Measurements from ENCODE around the gene ACSF2.

The ACSF2 gene

DNA sequence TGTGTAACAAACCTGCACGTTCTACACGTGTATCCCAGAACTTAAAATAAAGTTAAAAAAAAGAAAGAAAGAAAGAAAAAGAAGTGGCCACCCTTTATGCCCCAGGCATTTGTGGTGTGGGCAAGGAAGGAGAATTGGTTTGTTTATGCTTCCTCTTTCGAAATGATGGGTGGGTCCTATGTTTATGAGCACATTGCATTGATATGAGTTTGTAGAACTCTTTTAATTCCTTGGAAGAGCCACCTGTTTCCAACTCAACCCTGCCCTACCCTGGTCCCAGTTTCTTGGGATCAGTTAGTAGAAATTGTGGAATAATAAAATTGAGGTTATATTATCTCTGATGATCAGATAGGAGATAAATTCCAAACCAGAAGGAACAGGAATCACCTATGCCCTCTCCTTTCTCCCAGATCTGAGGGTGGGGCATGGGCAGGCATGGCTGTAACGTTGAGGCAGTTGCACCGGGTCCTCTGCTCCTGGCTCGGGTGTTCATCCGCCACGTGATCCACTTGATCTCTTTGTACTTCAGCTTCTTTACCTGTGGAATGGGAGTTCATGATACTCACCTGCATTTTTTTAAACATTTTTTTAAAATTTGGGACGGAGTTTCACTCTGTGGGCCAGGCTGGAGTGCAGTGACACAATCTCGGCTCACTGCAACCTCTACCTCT, 26.7 kb downstream of the ACSF2 start:
- no peaks in the 10 kb centered on the region for H3K27me3 Mint-ChIP-seq

DNA sequence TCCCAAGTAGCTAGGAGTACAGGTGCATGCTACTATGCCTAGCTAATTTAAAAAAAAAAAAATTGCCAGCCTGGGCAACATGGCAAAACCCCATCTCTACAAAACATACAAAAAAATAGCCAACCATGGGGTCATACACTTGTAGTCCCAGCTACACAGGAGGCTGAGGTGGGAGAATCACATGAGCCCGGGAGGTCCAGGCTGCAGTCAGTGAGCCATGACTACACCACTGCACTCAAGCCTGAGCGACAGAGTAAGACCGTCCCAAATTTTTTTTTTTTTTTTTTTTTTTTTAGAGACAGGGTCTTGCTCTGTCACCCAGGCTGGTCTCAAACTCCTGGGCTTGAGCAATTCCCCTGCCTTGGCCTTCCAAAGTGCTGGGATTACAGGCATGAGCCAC, 27.9 kb downstream of the ACSF2 start:
- DNase-seq (ENCODE audit: low spot score in 2 of 2) (no peak), ATAC-seq (replicated peaks; ENCODE audit: extremely low read depth, poor library complexity, severe bottlenecking) (no peak)
- no peaks in the 10 kb centered on the region for H3K9me3 Mint-ChIP-seq
- peaks cover 3% of the 10 kb centered on the region for H3K36me3 Mint-ChIP-seq (ENCODE audit: insufficient read depth)
- no peaks in the 10 kb centered on the region for H3K27me3 Mint-ChIP-seq
- no peak overlapping the region for H3K27ac Mint-ChIP-seq (ENCODE audit: low read depth)
- H3K4me1 Mint-ChIP-seq, result no peaks in the 10 kb centered on the region
- H3K4me3 Mint-ChIP-seq, result no peak overlapping the region

More for the DNA sequence above, 26.7 kb downstream of the ACSF2 start:
- Mint-ChIP-seq H3K36me3 (ENCODE audit: insufficient read depth) (peaks cover 3% of the 10 kb centered on the region), H3K9me3 (no peaks in the 10 kb centered on the region), H3K4me1 (no peaks in the 10 kb centered on the region), H3K4me3 (no peak overlapping the region), H3K27ac (ENCODE audit: low read depth) (no peak overlapping the region)
- DNase-seq (ENCODE audit: low spot score in 2 of 2) (no peak), ATAC-seq (replicated peaks; ENCODE audit: extremely low read depth, poor library complexity, severe bottlenecking) (no peak)

DNA sequence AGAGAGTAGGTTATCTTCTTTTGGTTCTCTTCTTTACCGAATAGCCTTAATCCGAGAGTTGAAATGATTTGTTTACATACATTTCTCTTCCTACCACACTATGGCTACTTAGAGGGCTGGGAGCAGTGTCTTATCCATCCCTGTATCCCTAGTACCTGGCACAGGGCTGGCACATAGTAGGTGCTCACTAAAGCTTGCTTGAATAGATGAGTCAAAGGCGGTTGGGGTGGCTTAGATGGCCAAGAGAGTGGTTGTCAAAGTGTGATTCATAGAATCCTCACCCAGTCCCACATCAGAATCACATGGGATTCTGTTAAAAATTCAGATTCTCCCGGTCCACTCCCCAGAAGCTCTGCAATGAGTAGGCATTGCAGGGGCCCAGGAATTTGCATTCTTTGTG, 31.6 kb downstream of the ACSF2 start:
- no peak for ATAC-seq (replicated peaks; ENCODE audit: extremely low read depth, poor library complexity, severe bottlenecking)
- DNase-seq (ENCODE audit: low spot score in 2 of 2), result no peak
- H3K27me3 Mint-ChIP-seq, result no peaks in the 10 kb centered on the region
- H3K9me3 Mint-ChIP-seq, result no peaks in the 10 kb centered on the region
- no peak overlapping the region for H3K4me3 Mint-ChIP-seq
- H3K36me3 Mint-ChIP-seq (ENCODE audit: insufficient read depth), result peaks cover 3% of the 10 kb centered on the region
- no peaks in the 10 kb centered on the region for H3K4me1 Mint-ChIP-seq
- no peak overlapping the region for H3K27ac Mint-ChIP-seq (ENCODE audit: low read depth)

DNA sequence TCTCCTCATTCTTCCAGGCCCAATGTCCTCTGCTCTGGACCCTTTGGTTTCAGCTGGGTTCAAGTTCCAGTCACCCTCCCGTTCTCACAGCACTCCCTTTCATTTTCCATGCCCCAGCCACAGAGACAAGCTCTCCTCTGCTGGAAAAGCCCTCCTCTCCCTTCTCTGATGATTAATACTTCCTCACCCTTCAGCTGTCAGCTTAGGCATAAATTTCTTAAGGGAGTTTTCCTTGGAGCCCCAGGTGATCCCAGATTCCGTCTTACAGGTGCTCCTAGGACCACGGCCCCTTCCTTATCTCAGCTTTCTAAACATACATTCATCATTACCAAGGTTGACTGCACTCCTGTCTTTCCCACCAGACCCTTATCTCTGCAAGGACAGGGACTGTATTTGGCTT, 32.3 kb downstream of the ACSF2 start:
- no peak overlapping the region for H3K27ac Mint-ChIP-seq (ENCODE audit: low read depth)
- peaks cover 3% of the 10 kb centered on the region for H3K36me3 Mint-ChIP-seq (ENCODE audit: insufficient read depth)
- no peak overlapping the region for H3K4me3 Mint-ChIP-seq
- H3K4me1 Mint-ChIP-seq, result no peaks in the 10 kb centered on the region
- ATAC-seq (replicated peaks; ENCODE audit: extremely low read depth, poor library complexity, severe bottlenecking) (no peak), DNase-seq (ENCODE audit: low spot score in 2 of 2) (no peak)
- H3K9me3 Mint-ChIP-seq, result no peaks in the 10 kb centered on the region
- H3K27me3 Mint-ChIP-seq, result no peaks in the 10 kb centered on the region

DNA sequence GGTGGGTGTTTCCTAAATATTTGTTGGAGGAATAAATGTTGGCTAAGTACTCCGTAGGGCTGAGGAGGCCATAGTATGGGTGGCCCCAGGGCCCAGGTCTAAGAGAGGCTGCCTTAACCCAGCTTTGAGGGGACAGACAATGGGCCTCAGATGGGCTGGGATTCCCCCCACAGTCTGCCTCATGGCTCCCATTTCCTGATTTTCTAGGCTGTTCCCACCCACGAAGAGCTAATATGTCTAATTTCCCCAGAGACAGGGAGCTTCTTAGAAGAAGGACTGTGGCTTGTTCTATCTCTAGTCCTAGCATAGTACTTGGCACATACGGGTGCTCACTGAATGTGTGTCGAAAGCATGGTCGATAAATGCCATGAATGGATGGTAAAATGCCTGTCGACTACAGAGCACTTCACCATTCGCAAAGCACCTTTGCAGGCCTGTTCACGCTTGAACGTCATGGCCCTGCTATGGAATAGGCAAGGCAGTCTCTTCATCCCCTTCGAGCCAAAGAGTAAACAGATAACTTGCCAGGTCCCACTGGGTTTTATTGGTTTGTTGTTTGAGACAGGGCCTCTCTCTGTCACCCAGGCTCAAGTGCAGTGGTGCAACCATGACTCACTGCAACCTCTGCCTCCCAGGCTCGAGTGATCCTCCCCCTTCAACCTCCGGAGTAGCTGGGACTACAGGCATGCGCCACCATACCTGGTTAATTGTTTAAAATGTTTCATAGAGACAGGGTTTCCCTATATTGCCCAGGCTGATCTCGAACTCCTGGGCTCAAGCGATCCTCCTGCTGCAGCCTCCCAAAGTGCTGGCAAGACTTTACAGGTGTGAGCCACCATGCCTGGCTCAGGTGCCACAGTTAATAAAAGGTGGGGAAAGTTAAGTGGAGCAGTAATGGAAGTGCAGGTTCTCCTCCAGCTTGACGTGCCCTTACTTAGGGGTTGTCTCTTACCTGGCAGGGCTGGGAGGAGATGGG, 33.0 kb downstream of the ACSF2 start:
- peaks cover 3% of the 10 kb centered on the region for H3K36me3 Mint-ChIP-seq (ENCODE audit: insufficient read depth)
- H3K9me3 Mint-ChIP-seq, result no peaks in the 10 kb centered on the region
- H3K4me1 Mint-ChIP-seq, result no peaks in the 10 kb centered on the region
- no peak for DNase-seq (ENCODE audit: low spot score in 2 of 2)
- no peaks in the 10 kb centered on the region for H3K27me3 Mint-ChIP-seq
- H3K4me3 Mint-ChIP-seq, result no peak overlapping the region
- H3K27ac Mint-ChIP-seq (ENCODE audit: low read depth), result no peak overlapping the region
- no peak for ATAC-seq (replicated peaks; ENCODE audit: extremely low read depth, poor library complexity, severe bottlenecking)

DNA sequence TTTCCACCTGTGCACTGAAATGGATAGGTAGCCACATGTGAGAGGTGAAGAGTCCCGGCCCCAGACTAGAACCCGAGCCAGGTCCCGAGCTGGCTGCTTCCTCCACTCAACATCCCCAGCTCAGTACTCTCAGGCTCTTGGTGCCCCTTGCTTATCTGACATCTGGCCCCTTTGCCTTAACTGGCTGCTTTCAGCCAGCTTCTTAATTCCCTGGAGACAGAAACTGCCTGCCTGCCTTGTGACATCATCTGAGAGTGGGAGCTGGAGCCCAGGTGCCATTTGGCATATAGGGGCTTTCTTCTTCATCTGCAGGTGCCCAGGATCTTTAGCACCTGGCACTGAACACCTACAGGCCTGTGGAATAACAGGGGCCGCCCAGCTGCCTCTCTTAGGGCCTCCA, 33.7 kb downstream of the ACSF2 start:
- ATAC-seq (replicated peaks; ENCODE audit: extremely low read depth, poor library complexity, severe bottlenecking), result no peak
- H3K4me3 Mint-ChIP-seq, result no peak overlapping the region
- no peak for DNase-seq (ENCODE audit: low spot score in 2 of 2)
- no peak overlapping the region for H3K27ac Mint-ChIP-seq (ENCODE audit: low read depth)
- peaks cover 3% of the 10 kb centered on the region for H3K36me3 Mint-ChIP-seq (ENCODE audit: insufficient read depth)
- H3K4me1 Mint-ChIP-seq, result no peaks in the 10 kb centered on the region
- no peaks in the 10 kb centered on the region for H3K9me3 Mint-ChIP-seq
- H3K27me3 Mint-ChIP-seq, result peaks cover under 1% of the 10 kb centered on the region

DNA sequence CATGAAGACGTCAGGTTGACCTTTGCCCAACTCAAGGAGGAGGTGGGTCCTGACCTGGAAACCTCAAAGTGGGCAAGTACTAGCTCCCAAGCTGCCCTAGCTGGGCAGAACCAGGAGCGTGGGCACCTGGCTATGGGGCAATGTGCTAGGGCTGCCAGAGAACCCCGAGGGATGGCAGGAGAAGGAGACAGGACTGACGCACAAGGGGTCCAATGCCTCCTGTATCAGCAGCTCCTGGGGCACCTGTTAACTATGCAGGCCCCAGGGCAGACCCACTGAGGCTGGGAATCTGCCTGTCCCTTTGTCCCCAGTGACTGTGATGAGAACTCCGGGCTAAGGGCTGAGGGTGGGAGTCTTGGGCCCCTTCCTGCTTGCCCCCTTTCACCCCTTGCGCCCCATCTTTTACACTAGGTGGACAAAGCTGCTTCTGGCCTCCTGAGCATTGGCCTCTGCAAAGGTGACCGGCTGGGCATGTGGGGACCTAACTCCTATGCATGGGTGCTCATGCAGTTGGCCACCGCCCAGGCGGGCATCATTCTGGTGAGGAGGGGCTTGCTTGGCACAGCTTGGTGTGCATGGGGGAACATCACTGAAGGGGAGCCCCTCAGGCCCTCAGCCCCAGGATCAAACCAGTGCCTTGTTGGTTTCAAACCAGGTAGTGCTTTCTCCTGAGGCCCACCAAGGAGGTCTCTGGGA, 35.0 kb downstream of the ACSF2 start:
- H3K27me3 Mint-ChIP-seq, result peaks cover 9% of the 10 kb centered on the region
- no peaks in the 10 kb centered on the region for H3K4me1 Mint-ChIP-seq
- no peak for ATAC-seq (replicated peaks; ENCODE audit: extremely low read depth, poor library complexity, severe bottlenecking)
- H3K4me3 Mint-ChIP-seq, result no peak overlapping the region
- no peak for DNase-seq (ENCODE audit: low spot score in 2 of 2)
- peaks cover 3% of the 10 kb centered on the region for H3K36me3 Mint-ChIP-seq (ENCODE audit: insufficient read depth)
- no peaks in the 10 kb centered on the region for H3K9me3 Mint-ChIP-seq
- H3K27ac Mint-ChIP-seq (ENCODE audit: low read depth), result no peak overlapping the region

DNA sequence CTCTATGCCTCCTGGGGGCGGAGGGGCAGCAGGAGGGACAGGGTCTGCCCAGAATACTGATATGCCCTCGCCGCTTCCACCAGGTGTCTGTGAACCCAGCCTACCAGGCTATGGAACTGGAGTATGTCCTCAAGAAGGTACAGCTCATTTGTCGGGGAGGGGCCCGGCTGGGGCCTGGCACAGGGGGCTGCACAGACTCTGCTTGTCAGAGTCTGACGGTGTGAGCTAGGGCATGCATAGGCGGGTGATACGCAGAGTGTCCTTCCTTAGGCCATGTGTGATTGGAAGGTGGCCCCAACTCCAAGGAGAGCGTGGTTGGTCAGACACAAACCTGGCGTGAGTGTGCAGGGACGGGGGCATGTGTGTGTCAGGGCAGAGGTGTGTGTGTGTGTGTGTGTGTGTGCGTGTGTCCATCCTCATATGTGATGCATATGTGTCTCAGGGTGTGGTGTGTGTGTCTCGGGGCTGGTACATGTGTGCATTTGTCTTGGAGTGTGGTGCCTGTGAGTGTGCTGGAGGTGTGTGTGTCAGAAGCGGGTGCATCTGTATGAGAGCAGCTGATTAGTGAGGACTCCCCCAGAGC, 35.6 kb downstream of the ACSF2 start:
- no peak overlapping the region for H3K4me3 Mint-ChIP-seq
- H3K4me1 Mint-ChIP-seq, result peaks cover 2% of the 10 kb centered on the region
- H3K27ac Mint-ChIP-seq (ENCODE audit: low read depth), result no peak overlapping the region
- DNase-seq (ENCODE audit: low spot score in 2 of 2), result no peak
- no peaks in the 10 kb centered on the region for H3K9me3 Mint-ChIP-seq
- ATAC-seq (replicated peaks; ENCODE audit: extremely low read depth, poor library complexity, severe bottlenecking), result no peak
- H3K27me3 Mint-ChIP-seq, result peaks cover 11% of the 10 kb centered on the region
- no peaks in the 10 kb centered on the region for H3K36me3 Mint-ChIP-seq (ENCODE audit: insufficient read depth)

DNA sequence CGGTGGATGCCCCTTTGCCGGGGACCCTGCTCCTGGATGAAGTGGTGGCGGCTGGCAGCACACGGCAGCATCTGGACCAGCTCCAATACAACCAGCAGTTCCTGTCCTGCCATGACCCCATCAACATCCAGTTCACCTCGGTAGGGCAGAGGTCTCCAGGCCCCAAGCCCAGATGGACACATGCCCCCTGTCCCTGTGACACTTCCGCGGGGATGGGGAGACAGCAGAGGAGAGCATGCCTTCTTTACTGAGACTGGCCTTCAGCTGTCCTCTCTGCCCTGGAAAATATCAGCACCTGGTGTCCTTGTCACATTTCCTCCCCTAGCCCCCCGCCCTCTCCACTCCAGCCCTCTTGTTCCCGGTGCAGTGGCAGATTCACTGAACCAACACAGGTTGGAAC, 36.4 kb downstream of the ACSF2 start:
- Mint-ChIP-seq H3K4me3 (no peak overlapping the region), H3K27me3 (peaks cover 19% of the 10 kb centered on the region), H3K36me3 (ENCODE audit: insufficient read depth) (no peaks in the 10 kb centered on the region), H3K4me1 (peaks cover 9% of the 10 kb centered on the region), H3K27ac (ENCODE audit: low read depth) (no peak overlapping the region), H3K9me3 (no peaks in the 10 kb centered on the region)
- no peak for ATAC-seq (replicated peaks; ENCODE audit: extremely low read depth, poor library complexity, severe bottlenecking)
- no peak for DNase-seq (ENCODE audit: low spot score in 2 of 2)

DNA sequence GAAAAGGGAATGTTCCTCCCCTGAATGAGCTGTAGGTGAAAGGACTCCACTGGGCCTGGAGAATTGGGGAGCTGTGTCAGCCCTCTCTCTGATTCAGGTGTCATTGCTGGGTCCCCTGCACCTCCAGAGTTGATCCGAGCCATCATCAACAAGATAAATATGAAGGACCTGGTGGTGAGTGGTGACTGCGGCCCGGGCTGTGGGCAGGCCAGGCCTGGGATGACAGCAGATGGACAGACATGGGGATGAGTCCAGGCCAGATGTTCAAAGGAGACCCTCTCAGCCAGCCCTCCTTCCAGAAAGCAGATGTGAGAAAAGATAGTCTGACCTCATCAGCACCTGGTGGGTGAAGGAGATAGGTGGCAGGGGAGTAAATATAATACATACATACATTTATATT, 38.1 kb downstream of the ACSF2 start:
- DNase-seq (ENCODE audit: low spot score in 2 of 2), result no peak

DNA sequence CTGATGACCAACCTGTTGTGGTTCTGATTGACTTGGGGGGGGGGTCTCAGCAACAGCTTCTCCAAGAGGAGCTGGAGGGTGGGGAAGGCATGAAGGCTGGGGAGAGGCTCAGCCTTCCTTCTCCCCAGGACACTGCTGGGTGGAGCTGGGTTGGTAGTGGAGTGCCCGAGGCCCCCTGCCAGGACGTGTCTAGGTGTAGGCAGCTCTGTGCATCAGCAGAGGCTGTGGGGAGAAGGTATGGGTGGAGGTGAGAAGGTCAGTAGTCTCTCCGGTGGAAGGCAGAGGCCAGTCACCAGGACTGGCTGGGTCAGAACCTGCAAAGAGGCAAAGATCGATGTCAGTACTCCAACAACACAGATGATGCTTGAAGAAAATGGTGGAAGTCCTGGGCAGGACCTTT, 38.7 kb downstream of the ACSF2 start:
- no peak overlapping the region for H3K27ac Mint-ChIP-seq (ENCODE audit: low read depth)
- no peaks in the 10 kb centered on the region for H3K9me3 Mint-ChIP-seq
- ATAC-seq (replicated peaks; ENCODE audit: extremely low read depth, poor library complexity, severe bottlenecking) (no peak), DNase-seq (ENCODE audit: low spot score in 2 of 2) (no peak)
- no peaks in the 10 kb centered on the region for H3K36me3 Mint-ChIP-seq (ENCODE audit: insufficient read depth)
- peaks cover 20% of the 10 kb centered on the region for H3K4me1 Mint-ChIP-seq
- H3K27me3 Mint-ChIP-seq, result peaks cover 32% of the 10 kb centered on the region
- no peak overlapping the region for H3K4me3 Mint-ChIP-seq

More for the DNA sequence above, 38.1 kb downstream of the ACSF2 start:
- Mint-ChIP-seq H3K27ac (ENCODE audit: low read depth) (no peak overlapping the region), H3K27me3 (peaks cover 32% of the 10 kb centered on the region), H3K4me1 (peaks cover 20% of the 10 kb centered on the region), H3K4me3 (no peak overlapping the region), H3K9me3 (no peaks in the 10 kb centered on the region), H3K36me3 (ENCODE audit: insufficient read depth) (no peaks in the 10 kb centered on the region)
- ATAC-seq (replicated peaks; ENCODE audit: extremely low read depth, poor library complexity, severe bottlenecking), result no peak

DNA sequence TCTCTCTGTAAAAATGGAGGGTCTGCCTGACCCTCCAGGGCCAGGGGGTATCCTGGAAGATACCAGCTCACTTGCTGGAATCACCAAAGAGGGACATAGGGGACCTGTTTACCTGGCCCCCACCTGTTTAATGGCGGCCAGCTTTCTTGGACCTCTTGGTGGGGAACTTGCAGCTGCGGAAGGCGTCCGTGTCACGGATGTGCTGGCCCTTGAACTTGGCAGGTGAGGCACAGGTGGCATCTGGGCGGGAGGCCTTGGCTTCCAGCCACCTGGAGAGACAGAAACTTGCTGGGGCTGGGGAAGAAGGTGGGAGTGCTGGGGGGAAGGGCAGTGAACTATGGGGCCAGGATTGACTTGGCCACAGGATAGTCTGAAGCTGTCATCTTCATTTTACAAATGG, 39.2 kb downstream of the ACSF2 start:
- Mint-ChIP-seq H3K36me3 (ENCODE audit: insufficient read depth) (no peaks in the 10 kb centered on the region), H3K4me1 (peaks cover 20% of the 10 kb centered on the region), H3K27me3 (peaks cover 32% of the 10 kb centered on the region), H3K27ac (ENCODE audit: low read depth) (no peak overlapping the region), H3K9me3 (no peaks in the 10 kb centered on the region), H3K4me3 (no peak overlapping the region)
- ATAC-seq (replicated peaks; ENCODE audit: extremely low read depth, poor library complexity, severe bottlenecking) (no peak), DNase-seq (ENCODE audit: low spot score in 2 of 2) (no peak)

Measured in central memory CD8-positive, alpha-beta T cell (primary cell).